ENCODE results near the gene ANO4. TPM values are rescaled to one million over a fixed set of nuclear protein-coding genes. Genes with fewer than 3 reads are reported as not detected.

Gene ANO4
- total and polyA plus RNA-seq, 2 of the 8 experiments (the other 6 are each of a cell fraction or from before 2014, with no cell fraction given): 1.1 to 3.4 TPM

DNA sequence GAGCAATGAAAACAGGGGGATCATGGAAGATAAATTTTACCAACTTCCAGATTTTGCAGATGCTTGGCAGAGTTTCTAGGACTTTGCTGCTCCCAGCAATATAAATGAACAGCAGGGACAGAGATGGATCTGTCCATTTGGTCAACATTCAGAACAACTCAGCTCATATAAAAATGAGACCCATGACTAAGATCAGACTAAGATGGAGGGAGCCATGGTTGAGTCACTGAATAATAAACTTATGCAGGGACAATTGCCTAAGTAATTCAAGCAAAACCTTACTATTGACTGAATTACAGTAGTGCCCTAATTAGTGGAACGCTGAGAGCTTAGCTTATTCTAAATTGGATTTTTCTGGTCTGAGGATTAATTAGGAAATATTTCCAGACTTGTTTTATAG is 210.3 kb downstream of the ANO4 start:
- Histone ChIP-seq H3K27ac (ENCODE audit: low read depth, low read length) (no peak overlapping the region), H4K20me1 (replicated peaks in 1 of 2; ENCODE audit: control insufficient read depth in 1 of 2, insufficient read depth in 2 of 2, low read length in 2 of 2) (no peaks in the 10 kb centered on the region), H4K91ac (replicated peaks; ENCODE audit: insufficient read length, low read length) (no peak overlapping the region), H4K8ac (ENCODE audit: extremely low read depth, insufficient read depth, low read length) (no peak overlapping the region), H3K36me3 (ENCODE audit: control insufficient read depth in 2 of 4, insufficient read depth in 4 of 4, low read length in 3 of 4) (no peaks in the 10 kb centered on the region), H3K4me1 (replicated peaks in 1 of 4; ENCODE audit: control insufficient read depth in 3 of 4, insufficient read depth in 4 of 4, low read length in 3 of 4) (no peaks in the 10 kb centered on the region), H3K27me3 (replicated peaks in 1 of 4; ENCODE audit: control insufficient read depth in 3 of 4, extremely low read depth in 1 of 4, insufficient read depth in 3 of 4, low read length in 3 of 4) (no peaks in the 10 kb centered on the region), H3K4me2 (ENCODE audit: insufficient read depth in 1 of 2, low read depth in 2 of 2, low read length in 2 of 2) (no peak overlapping the region), H2BK5ac (ENCODE audit: low read depth, low read length) (no peak overlapping the region), H2AK5ac (ENCODE audit: low read depth, low read length) (no peak overlapping the region), H3K18ac (ENCODE audit: extremely low read depth, low read length) (no peak overlapping the region), H3K23me2 (ENCODE audit: low read depth, low read length) (no peaks in the 10 kb centered on the region; the same call in 1 of the 2 replicates), H2BK120ac (replicated peaks; ENCODE audit: low read depth, low read length) (no peak overlapping the region), H2BK20ac (ENCODE audit: low read length) (no peak overlapping the region), H3K56ac (replicated peaks; ENCODE audit: insufficient read length, low read depth, low read length) (no peak overlapping the region), H4K5ac (ENCODE audit: insufficient read length, low read depth, low read length) (no peak overlapping the region), H2BK15ac (ENCODE audit: low read length) (no peak overlapping the region), H3K4ac (replicated peaks; ENCODE audit: insufficient read length, low read depth, low read length) (no peak overlapping the region), H3K79me1 (ENCODE audit: low read depth, low read length) (no peaks in the 10 kb centered on the region), H3K14ac (ENCODE audit: insufficient read length) (no peak overlapping the region), H2AFZ (ENCODE audit: low read length) (no peak overlapping the region), H3K9ac (replicated peaks in 1 of 4; ENCODE audit: extremely low read depth in 1 of 4, low read depth in 3 of 4, low read length in 3 of 4) (no peak overlapping the region), H3K79me2 (ENCODE audit: control insufficient read depth in 1 of 2, insufficient read depth in 2 of 2, low read length in 2 of 2) (no peaks in the 10 kb centered on the region), H3K4me3 (ENCODE audit: extremely low read depth in 1 of 4, insufficient read depth in 2 of 4, low read depth in 3 of 4, low read length in 4 of 4) (no peak overlapping the region), H3K23ac (ENCODE audit: insufficient read length) (no peak overlapping the region), H3K9me3 (ENCODE audit: insufficient read depth in 2 of 2, low read depth in 1 of 2, low read length in 1 of 2) (peaks cover 0 to 10% of the 10 kb centered on the region in 2 experiments; a peak in 1 of 4 replicates), H2BK12ac (ENCODE audit: low read depth, low read length) (no peak overlapping the region)
- DNase-seq (ENCODE audit: low read depth in 1 of 2, low spot score in 2 of 2) (no peak), FAIRE-seq (no peak)
- TF ChIP-seq SAP30 (IDR thresholded peaks at IDR 0.05; ENCODE audit: insufficient read depth, insufficient replicate concordance, low read length) (no peak), CHD2 (IDR thresholded peaks at IDR 0.05; ENCODE audit: low read length) (no peak), CBX5 (IDR thresholded peaks at IDR 0.05; ENCODE audit: low read depth, low read length) (no peak), EZH2 (IDR thresholded peaks at IDR 0.05; ENCODE audit: low read depth, low read length, severe bottlenecking) (no peak)
- 83% methylated on average over 1 of the region's 1 CpG; no CpG with 5 or more reads in 1 of the 2 experiments for WGBS, 2 experiments (ENCODE audit: extremely low coverage in 1 of 2, insufficient coverage in 1 of 2, insufficient read length in 1 of 2, insufficient replicate concordance in 2 of 2, low coverage in 1 of 2, low lambda C conversion rate in 2 of 2, missing lambda C conversion rate in 1 of 2)
- ChIA-PET CTCF (ENCODE audit: partially characterized antibody) (interaction anchor here (0.9 to 1.0 kb wide), 3 partner anchors 10 to 79 kb away, joined by 3 read pairs; no protein-coding TSS in a partner anchor), POLR2A (ENCODE audit: partially characterized antibody) (no interaction called here)
